GM12878 (cell line): ENCODE measurements around the gene RPRD1A. TPM values are rescaled to one million over a fixed set of nuclear protein-coding genes. Genes with fewer than 3 reads are reported as not detected.

ENCODE experiments used
- ATAC-seq: fragments of 200-7000 bp; cut with Tn5 transposase; 3 replicates; pipeline ENCODE4 v1.9.1; 2020; ENCODE audit warnings: mild to moderate bottlenecking, moderate library complexity
- BruUV-seq: library from RNA; stranded (reverse); fragments of 400-500 nt; replicated peaks from 2 replicates; lab custom pipeline; 2021; lab: Mats Ljungman, UMichigan
- CTCF ChIA-PET: fragments of 300-600 bp; sonication (Branson Sonifier 250); formaldehyde crosslinking; extraction: SDS; loops from one replicate; lab custom pipeline; 2021; ENCODE audit warnings: inconsistent platforms; lab: Yijun Ruan, JAX
- POLR2A ChIA-PET: fragments of 350-600 bp; formaldehyde crosslinking; extraction: SDS; loops from one replicate; lab custom pipeline; 2021; ENCODE audit warnings: inconsistent platforms; lab: Charles Lee
- RAD21 ChIA-PET: fragments of 300-600 bp; sonication (Branson Sonifier 250); formaldehyde crosslinking; loops from one replicate; lab custom pipeline; 2023; ENCODE audit warnings: antibody characterized with exemption; ENCODE audit not compliant: unreplicated experiment; lab: Charles Lee
- SMC1A ChIA-PET: fragments of 300-600 bp; sonication (Branson Sonifier 250); formaldehyde crosslinking; loops from one replicate; lab custom pipeline; 2023; ENCODE audit not compliant: unreplicated experiment, uncharacterized antibody; lab: Charles Lee
- DNase-seq: peaks from one replicate; pipeline ENCODE4 v3.0.0-alpha.2; 2011; ENCODE audit warnings: low read depth, low spot score
- FAIRE-seq: peaks from 3 replicates; lab custom pipeline; 2011; peaks lifted over from hg19 to GRCh38; lab: Jason Lieb, UNC
- H2AFZ ChIP-seq: 2 replicates; pipeline ENCODE4 v1.6.0; 2011; ENCODE audit warnings: low read depth, low read length, control low read depth; ENCODE audit not compliant: control insufficient read depth
- H3K27ac ChIP-seq: 2 replicates; pipeline ENCODE4 v1.5.1; 2011; ENCODE audit warnings: control low read depth; ENCODE audit not compliant: control insufficient read depth, insufficient read depth
- H3K27me3 ChIP-seq, 2 experiments: replicated peaks in 1 of 2; 2 replicates each; pipeline versions ENCODE4 v1.6.0 to v1.6.1; 2011; ENCODE audit warnings: low read length in 1 of 2; ENCODE audit not compliant: control insufficient read depth in 2 of 2, insufficient read depth in 2 of 2
- H3K36me3 ChIP-seq, 2 experiments: 2 replicates each; pipeline ENCODE4 v1.5.1; 2011; ENCODE audit warnings: low read length in 1 of 2; ENCODE audit not compliant: control insufficient read depth in 2 of 2, insufficient read depth in 2 of 2
- H3K4me1 ChIP-seq: 2 replicates; pipeline ENCODE4 v1.6.1; 2011; ENCODE audit warnings: mild to moderate bottlenecking, low read length, moderate library complexity, mixed read lengths; ENCODE audit not compliant: control insufficient read depth, insufficient read depth
- H3K4me2 ChIP-seq: 2 replicates; pipeline ENCODE4 v1.6.0; 2011; ENCODE audit warnings: control low read depth; ENCODE audit not compliant: control insufficient read depth, insufficient read depth
- H3K4me3 ChIP-seq: fragments of 200-600 bp; sonication (generic); 2 replicates; pipeline ENCODE4 v1.5.1; 2016
- H3K79me2 ChIP-seq: 2 replicates; pipeline ENCODE4 v1.6.0; 2011; ENCODE audit warnings: low read length; ENCODE audit not compliant: control insufficient read depth, insufficient read depth
- H3K9ac ChIP-seq: 2 replicates; pipeline ENCODE4 v1.8.0; 2011; ENCODE audit warnings: low read length, control low read depth, mixed read lengths; ENCODE audit not compliant: control insufficient read depth, insufficient read depth
- H3K9me3 ChIP-seq: replicated peaks from 3 replicates; pipeline ENCODE4 v1.5.1; 2011; ENCODE audit warnings: mild to moderate bottlenecking, low read length; ENCODE audit not compliant: control insufficient read depth, insufficient read depth
- H4K20me1 ChIP-seq: 2 replicates; pipeline ENCODE4 v1.6.0; 2011; ENCODE audit not compliant: control insufficient read depth, insufficient read depth
- ATF2 ChIP-seq: IDR thresholded peaks from 2 replicates; pipeline ENCODE4 v1.6.1; 2012; ENCODE audit warnings: low read length, inconsistent platforms
- FOXM1 ChIP-seq: IDR thresholded peaks from 2 replicates; pipeline ENCODE4 v1.6.1; 2012; ENCODE audit warnings: low read depth, mild to moderate bottlenecking, inconsistent platforms, low read length, moderate library complexity
- IKZF2 ChIP-seq, 2 experiments: fragments of 450-650 bp; IDR thresholded peaks; 2 replicates each; pipeline ENCODE4 v1.6.1; 2017; ENCODE audit warnings: mild to moderate bottlenecking in 2 of 2, moderate library complexity in 2 of 2
- MAX ChIP-seq: IDR thresholded peaks from 2 replicates; pipeline ENCODE4 v1.6.1; 2012; ENCODE audit warnings: low read depth, low read length, improper control_type of control experiment
- RBBP5 ChIP-seq: fragments of 200-600 bp; sonication (generic); conservative IDR thresholded peaks from 2 replicates; pipeline ENCODE4 v1.6.1; 2016
- SPI1 ChIP-seq: IDR thresholded peaks from 2 replicates; pipeline ENCODE4 v1.6.1; 2011; ENCODE audit warnings: low read depth, mild to moderate bottlenecking, low read length, moderate library complexity, borderline replicate concordance; ENCODE audit not compliant: insufficient read depth
- ZBTB11 ChIP-seq: fragments of 450-650 bp; formaldehyde crosslinking; IDR thresholded peaks from 2 replicates; pipeline ENCODE4 v1.5.0; 2022; ENCODE audit warnings: mild to moderate bottlenecking, missing genetic modification characterization
- ZNF592 ChIP-seq: fragments of 450-650 bp; IDR thresholded peaks from 2 replicates; pipeline ENCODE4 v1.6.1; 2017; ENCODE audit warnings: mild to moderate bottlenecking, moderate library complexity
- WGBS: methylation state at CpG from one replicate; pipeline ENCODE4 v1.1.6; 2016; ENCODE audit warnings: low lambda C conversion rate; ENCODE audit not compliant: insufficient replicate concordance, insufficient coverage; ENCODE audit errors: missing lambda C conversion rate; 5-methylcytosine and 5-hydroxymethylcytosine counted together
- in situ Hi-C: fragments of 300-500 bp; cut with MboI; formaldehyde crosslinking; loops from 9 replicates; pipeline ENCODE4 v1.14.3; 2018; ENCODE audit warnings: mixed read lengths
- intact Hi-C: fragments of 100-400 bp; cut with micrococcal nuclease; formaldehyde crosslinking; loops from one replicate; pipeline ENCODE4 v1.14.2; 2022; ENCODE audit not compliant: unreplicated experiment
- polyA plus RNA-seq, 11 experiments: library from polyadenylated mRNA; depleted of rRNA in 4 of 11; unstranded in 6 of 11; stranded (reverse) in 5 of 11; fragments of >200 nt; fragmentation: Nextera tagmentation in 4 of 11; fragmentation: Illumina TruSeq in 1 of 11; extraction: Ambion mirVana in 4 of 11; extraction: Trizol in 1 of 11; gene quantifications; 1 replicate in 1 of 11; 2 replicates in 10 of 11; pipeline versions ENCODE4 v1.2.1 to v1.2.3, GENCODE V29; 2011 to 2016; ENCODE audit warnings: inconsistent platforms in 2 of 11, missing spikeins in 2 of 11, low read depth in 1 of 11
- total RNA-seq, 4 experiments: library from RNA; depleted of rRNA in 3 of 4; stranded (reverse); fragments of >200 nt in 3 of 4; fragmentation: Illumina TruSeq in 1 of 4; extraction: Trizol in 1 of 4; gene quantifications; 2 replicates each; pipeline versions ENCODE4 v1.2.1 to v1.2.3, GENCODE V29; 2013 to 2021

The RPRD1A gene
- total and polyA plus RNA-seq, 10 of the 15 experiments (the other 5 are each of a cell fraction or from before 2014, with no cell fraction given), result 16.2 to 66.2 (median 36.2) TPM

- no TSS peak for BruUV-seq
- Histone ChIP-seq H4K20me1 (no peaks in the 10 kb centered on the region; the same call in 1 of the 2 replicates), H3K4me2 (no peak overlapping the region), H3K4me1 (no peaks in the 10 kb centered on the region; the same call in 1 of the 2 replicates), H2AFZ (no peak overlapping the region), H3K79me2 (peaks cover 66% of the 10 kb centered on the region), H3K4me3 (no peak overlapping the region), H3K27me3 (no peaks in the 10 kb centered on the region), H3K9me3 (peaks cover 6% of the 10 kb centered on the region), H3K36me3 (no peaks in the 10 kb centered on the region), H3K9ac (no peak overlapping the region), H3K27ac (no peak overlapping the region)
- ChIA-PET CTCF (interaction anchor here (0.8 kb wide), 1 partner anchor 111 kb away, joined by 3 read pairs; no protein-coding TSS in a partner anchor), SMC1A (interaction anchor here (1.6 kb wide), 1 partner anchor 18 kb away, joined by 3 read pairs; no protein-coding TSS in a partner anchor), POLR2A (no interaction called here), RAD21 (no interaction called here)
- FAIRE-seq (no peak), ATAC-seq (peak; percentile 66), DNase-seq (no peak)
- in situ Hi-C loops, result no loop called here
- intact Hi-C loops, result no loop called here
- TF ChIP-seq RBBP5 (no peak), SPI1 (peak; percentile 61; the same call in 1 of the 2 replicates)
Observed at GRCh38 chr18:36047521-36047920, 19.8 kb downstream of the RPRD1A start.

- Histone ChIP-seq H3K36me3 (no peaks in the 10 kb centered on the region), H3K27me3 (no peaks in the 10 kb centered on the region), H2AFZ (no peak overlapping the region), H4K20me1 (no peaks in the 10 kb centered on the region; the same call in 1 of the 2 replicates), H3K27ac (no peak overlapping the region), H3K4me1 (no peaks in the 10 kb centered on the region; the same call in 1 of the 2 replicates), H3K4me3 (no peak overlapping the region), H3K9me3 (peaks cover 3% of the 10 kb centered on the region), H3K4me2 (no peak overlapping the region), H3K79me2 (peaks cover 66% of the 10 kb centered on the region), H3K9ac (no peak overlapping the region)
- ChIA-PET POLR2A (no interaction called here), SMC1A (no interaction called here), RAD21 (no interaction called here), CTCF (interaction anchor here (0.8 kb wide), 1 partner anchor 112 kb away, joined by 3 read pairs; no protein-coding TSS in a partner anchor)
- no peak for ATAC-seq
- WGBS, result 96% methylated on average over 3 of the region's 3 CpGs
- intact Hi-C loops (no loop called here), in situ Hi-C loops (no loop called here)
- no peak for FAIRE-seq
- no TSS peak for BruUV-seq
- DNase-seq, result no peak
- TF ChIP-seq MAX (no peak), FOXM1 (no peak), ZNF592 (no peak), ATF2 (no peak), ZBTB11 (CRISPR knock-in tag) (no peak), IKZF2 (IDR thresholded peaks at IDR 0.05) (no peak)
Observed at GRCh38 chr18:36046898-36047297, 20.5 kb downstream of the RPRD1A start.
